C1 segment of cervical spinal cord (tissue), 14 donors: ENCODE data around the gene LDLRAD3.
"Not testable (repeated sequence)": the region's sequence is repeated elsewhere in the genome, so short reads cannot be mapped to it uniquely, and the experiment has no call there.

Experiments
- DNase-seq, 14 donors: peaks; one replicate each; lab custom pipeline; 2025; lab: John Stamatoyannopoulos, UW

The LDLRAD3 gene

DNA sequence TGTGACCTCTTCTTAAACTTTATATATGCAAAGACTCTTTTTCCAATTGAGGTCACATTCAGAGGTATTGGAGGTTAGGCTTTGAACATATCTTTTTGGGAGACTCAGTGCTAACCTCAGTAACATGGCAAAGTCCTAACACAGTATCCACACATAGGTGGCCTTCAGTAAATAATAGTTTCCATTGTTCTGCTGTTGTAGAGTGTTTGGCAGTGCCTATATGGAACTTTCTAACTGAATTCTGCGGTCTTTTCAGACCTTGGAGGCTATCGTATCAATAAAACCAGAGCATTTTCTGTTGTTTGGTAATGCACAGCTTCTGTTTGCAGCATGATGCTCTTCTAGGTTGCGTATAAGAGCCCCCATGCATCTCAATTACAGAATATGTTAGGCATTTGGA, 47.0 kb downstream of the LDLRAD3 start:
- DNase-seq, result no peak

DNA sequence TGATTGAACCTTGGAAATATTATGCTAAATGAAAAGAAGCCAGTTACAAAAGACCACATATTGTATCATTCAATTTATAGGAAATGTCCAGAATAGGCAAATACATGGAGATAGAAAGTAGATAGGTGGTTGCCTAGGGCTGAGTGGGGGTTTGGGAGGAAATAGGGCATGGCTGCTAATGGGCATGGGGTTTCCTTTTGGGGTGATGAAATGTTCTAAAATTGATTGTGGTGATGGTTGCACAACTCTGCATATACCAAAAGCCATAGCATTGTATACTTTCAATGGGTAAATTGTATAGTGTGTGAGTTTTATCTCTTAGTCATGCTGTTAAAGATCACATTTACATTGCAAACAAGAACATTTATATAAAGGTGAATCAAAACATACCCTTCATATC, 48.7 kb downstream of the LDLRAD3 start:
- DNase-seq, result no peak

DNA sequence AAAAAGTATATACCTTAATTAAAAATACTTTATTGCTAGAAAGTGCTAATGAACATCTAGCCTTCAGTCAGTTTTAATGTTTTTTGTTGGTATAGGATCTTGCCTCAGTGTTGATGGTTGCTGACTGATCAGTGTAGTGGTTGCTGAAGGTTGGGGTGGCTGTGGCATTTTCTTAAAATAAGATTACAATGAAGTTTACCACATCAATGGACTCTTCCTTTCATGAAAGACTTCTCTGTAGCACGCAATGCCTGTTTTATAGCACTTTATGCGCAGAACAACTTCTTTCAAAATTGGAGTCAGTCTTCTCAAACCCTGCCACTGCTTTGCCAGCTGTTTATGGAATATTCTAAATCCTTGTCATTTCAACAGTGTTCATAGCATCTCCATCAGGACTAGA, 50.6 kb downstream of the LDLRAD3 start:
- no peak for DNase-seq

DNA sequence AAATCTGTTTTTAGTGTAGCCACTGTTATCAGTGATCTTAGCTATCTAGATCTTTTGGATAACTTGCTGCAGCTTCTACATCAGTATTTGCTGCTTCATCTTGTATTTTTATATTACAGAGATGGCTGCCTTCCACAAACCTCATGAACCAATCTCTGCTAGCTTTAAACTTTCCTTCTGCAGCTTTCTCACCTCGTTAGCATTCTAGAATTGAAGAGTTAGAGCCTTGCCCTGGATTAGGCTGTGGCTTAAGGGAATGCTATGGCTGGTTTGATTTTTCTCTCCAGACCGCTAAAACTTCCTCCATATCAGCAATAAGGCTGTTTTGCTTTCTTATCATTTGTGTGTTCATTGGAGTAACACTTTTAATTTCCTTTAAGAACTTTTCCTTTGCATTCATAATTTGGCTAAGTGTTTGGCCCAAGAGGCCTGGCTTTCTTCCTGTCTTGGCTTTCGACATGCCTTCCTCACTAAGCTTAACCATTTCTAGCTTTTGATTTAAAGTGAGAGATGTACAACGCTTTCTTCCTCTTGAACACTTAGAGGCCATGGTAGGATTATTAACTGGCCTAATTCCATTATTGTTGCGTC, 51.9 kb downstream of the LDLRAD3 start:
- DNase-seq, result no peak

DNA sequence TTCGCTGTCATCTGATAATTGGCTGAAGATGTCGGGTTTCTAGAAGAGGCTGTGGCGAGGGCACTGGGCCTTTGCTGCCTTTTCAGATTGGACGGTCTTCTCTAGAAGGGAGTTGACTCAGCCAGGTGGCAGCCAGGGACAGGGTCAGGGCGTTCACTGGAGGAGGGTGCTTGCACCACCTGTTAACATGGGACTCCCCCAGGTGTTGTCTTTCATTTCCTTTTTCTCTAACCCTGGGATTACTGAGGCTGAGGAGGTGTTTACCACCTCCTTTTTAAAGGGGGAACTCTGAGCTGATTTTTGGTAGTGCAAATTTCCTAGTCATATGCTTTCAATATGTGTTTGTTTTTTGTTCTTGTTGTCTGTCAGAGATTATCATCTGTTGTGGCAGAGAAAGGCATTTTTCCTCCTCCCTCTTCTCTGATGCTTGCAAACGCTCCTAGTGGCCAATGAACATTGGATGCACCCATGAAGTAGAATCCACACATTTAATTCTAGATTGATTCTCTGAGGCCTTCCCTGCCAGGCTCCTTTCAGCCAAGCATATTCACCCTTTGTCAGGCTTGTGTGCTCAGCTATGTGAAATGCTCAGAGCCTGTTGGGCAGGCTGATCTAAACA, 54.1 kb downstream of the LDLRAD3 start:
- no peak for DNase-seq

DNA sequence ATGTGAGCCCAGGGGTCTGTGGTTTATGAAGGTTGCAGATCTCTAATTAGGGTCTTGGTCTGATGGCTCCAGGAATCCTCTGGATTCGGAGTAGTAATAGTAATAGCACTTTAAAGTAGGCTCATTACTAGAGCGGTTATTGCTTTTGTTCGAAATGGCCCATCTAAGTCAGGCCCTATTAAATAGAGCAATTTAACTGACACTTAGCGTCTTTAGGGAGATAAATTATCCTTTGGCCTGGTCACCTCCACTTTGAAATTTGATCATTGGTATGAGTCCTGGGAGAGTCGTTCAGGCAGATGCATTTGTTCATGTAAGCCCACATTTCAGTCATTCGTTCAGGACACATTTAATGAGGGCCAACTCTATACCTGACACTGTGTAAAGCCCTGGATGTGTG, 54.8 kb downstream of the LDLRAD3 start:
- DNase-seq, result no peak

DNA sequence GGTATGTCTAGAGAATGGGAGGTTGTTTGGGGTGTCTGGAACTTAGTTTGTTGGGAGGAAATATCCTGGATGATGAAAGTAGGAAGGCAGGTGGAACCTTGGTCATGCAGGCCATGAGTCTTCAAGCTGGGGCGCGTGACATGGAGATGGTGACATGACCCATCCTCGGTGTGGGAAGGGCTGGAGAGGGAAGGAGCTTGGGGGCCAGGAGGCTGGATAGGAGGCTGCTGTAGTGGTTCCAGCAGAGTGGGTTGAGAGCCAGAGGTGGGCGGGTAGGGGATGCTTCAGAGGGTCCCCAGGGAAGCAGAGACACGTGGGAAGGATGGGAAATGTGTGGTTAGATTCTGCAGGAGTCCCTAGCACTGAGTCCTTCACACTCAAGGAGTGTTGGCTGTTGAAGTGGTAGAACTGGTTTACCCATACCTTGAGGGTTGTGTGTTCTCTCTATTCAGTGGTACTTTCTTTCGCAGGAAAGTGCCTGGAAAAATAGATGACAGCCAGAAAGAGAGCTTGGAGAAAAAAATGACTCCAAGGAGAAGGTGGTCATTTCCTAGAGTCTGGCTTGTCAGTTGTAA, 56.8 kb downstream of the LDLRAD3 start:
- DNase-seq, result no peak

DNA sequence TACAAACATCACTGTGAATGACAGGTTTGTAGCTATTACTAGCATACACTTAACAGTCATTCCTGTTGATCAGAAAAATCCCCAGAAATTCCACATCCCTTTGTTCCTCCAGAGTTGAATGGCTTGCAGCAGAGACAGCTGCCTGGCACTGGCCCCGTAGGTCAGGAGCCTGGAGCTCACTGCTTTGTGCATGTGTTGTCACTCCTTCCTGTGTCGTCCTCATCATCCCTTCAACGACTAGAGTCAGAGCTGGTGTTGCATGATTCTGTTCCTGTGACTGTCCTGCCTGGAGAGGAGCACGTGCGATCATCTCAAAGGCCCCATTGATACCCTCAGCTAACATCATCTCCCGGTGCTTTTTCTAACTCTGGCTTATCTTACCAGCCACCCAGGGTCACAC, 58.3 kb downstream of the LDLRAD3 start:
- DNase-seq, result peak in 12 of 14 donors; percentile 24 to 76 (median 44)

DNA sequence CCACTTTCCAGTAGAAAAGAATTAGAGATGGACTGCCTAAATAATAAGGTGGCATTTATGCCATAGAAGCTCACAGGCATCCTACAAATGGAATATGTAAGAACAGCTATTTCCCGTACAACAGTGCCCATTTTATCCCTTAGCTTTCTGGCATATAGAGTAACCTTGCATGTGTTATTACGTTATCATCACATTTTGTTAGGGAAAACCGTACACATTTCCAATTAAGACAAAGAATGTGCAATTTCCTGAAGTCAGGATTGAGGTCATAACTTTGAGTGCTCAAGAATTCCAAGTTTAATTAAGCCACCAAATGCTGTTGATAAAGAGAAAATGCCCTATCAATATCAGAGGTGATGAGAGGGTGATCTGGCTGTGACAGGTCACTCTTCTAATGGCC, 58.9 kb downstream of the LDLRAD3 start:
- no peak for DNase-seq

DNA sequence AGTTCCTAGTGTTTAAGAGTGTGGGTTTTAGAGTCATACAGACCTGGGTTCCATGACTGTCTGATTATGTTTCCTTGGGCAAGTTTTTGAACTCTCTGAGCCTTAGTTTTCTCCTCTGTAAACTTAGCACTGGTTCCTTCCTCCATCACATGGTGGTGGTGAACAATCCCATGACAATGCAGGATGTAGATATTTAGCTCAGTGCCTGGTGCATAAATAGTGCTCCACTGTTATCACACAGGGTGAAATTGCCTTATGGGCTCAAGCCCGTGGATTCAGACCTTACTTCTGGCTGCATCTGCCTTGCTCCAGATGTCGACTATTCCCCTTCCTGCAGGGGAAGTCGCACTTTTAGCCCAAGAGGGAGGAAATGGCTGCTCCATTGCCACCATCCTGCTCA, 62.7 kb downstream of the LDLRAD3 start:
- DNase-seq, result no peak

DNA sequence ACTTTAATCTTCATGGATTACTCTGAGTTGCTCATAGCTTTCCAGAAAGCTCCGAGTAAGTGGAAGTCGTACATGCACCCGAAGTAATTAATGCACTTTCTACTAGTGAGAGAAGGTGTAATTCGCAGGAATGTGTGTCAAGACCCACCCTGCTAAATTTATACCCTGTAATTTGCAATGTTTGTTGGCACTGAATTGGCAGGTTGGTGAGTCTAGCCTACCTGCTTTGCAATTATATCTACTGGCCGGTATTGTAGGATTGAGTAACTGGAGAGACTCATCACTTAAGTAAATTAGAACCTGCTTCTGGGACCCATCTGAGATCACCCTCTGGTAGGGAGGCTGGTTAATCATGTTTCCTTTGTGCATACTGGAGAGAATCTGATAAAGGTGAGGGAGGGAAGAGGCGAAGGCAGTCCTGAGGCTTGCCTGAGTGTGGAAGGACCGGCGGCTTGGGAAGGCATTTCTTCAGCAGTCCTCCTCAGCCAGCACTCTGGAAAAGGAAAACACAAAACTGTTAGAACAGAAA, 63.3 kb downstream of the LDLRAD3 start:
- DNase-seq, result no peak

DNA sequence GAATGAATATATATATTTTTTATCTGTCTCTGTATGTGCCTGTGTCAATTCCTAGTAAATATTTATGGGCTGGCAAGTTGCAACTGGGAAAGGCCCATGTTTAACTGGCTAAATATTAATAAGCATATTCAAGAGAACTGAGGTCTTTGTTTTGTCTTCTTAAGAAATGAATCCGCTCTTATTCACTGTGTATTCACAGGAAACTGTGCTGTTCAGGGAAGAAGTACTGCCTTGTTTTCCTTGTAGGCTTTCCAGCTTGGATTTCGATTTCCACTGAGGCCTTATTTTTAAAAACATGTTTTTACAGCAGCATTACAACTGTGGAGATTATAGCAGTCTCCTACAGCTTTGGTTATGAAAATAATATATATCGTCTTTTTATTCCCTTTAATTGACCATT, 64.7 kb downstream of the LDLRAD3 start:
- DNase-seq, result no peak

DNA sequence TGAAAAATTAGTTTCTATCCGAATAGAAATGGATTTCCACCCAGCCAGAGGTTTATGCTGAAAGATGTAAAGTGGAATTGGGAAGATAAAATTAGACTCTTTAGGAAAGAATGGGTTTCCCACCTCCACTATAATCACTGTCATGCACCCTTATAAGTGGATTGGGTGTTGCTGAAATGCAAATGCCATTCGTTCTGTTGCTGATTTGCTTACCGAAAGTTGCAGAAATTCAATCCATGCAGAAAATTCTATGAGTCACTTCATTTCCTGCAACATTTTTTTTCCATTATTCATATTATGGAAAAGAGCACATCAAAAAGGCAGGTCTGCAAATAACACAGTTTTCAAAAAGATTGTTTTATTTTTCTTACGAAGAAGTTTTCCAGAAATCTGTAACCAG, 65.6 kb downstream of the LDLRAD3 start:
- peak in 1 of 14 donors; percentile 69 for DNase-seq

DNA sequence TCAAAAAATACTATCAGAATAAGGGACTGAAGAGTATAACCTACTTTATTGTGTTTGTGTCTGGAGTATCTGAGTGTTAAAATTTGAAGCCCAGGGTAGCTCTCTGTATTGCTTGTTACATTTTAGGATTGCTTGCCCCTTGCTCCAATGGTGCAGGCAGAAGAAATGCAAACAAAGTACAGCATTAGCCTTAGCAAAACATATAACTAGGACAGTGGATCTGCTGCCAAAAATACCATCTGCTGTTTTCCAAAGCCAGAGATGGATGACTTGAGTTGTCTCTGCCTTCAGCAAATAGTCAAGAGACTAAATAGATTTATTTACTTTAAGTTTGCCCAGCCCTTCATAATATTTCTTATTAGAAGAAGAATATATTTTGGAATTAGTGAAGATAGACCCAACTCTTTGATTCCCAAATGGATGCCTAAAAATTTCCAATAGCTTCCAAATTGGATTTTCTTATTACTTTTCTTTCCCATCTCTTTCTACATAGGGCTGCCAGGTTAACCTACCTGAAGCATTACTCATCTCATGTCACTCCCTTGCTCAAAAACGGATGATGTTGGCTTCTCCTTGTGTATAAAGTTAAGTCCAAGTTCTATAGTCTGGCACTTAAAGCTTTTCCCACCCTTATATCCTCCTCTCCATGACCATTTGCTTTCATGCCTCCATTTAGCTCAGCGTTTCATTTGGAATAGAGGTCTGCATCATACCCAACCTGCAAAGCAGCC, 66.3 kb downstream of the LDLRAD3 start:
- peak in 1 of 14 donors; percentile 94 for DNase-seq

DNA sequence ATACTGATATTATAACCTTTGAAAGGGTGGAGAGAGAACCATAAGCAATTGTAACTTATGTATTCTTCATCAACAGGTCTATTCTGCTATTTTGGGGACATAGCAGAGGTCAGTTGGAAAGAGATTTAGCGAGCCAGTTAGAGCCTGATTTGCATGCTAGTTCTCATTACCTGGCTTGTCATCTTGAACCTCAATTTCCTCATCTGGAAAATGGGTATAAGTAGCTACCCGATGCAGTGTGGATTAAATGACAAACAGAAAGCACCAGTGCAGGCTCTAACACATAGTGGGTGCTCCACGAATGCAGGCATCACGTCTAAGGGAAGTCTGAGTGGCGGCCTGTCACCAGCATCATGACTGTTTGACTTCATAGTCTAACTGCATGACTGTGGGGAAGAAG, 67.7 kb downstream of the LDLRAD3 start:
- no peak for DNase-seq

DNA sequence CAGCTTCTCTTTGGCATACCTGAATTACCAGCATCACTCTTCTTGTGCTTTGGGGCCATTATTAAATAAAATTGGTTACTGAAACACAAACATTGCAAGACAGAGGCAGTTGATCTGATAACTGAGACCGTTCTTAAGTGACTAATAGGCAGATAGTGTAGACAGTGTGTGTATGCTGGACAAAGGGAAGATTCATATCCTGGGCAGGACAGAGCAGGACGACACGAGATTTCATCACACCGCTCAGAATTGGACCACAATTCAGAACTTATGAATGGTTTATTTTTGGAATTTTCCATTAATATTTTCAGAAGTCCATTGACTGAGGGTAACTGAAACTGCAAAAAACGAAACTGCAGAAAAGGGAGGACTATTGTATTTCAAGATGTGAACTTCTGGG, 68.6 kb downstream of the LDLRAD3 start:
- DNase-seq, result no peak

DNA sequence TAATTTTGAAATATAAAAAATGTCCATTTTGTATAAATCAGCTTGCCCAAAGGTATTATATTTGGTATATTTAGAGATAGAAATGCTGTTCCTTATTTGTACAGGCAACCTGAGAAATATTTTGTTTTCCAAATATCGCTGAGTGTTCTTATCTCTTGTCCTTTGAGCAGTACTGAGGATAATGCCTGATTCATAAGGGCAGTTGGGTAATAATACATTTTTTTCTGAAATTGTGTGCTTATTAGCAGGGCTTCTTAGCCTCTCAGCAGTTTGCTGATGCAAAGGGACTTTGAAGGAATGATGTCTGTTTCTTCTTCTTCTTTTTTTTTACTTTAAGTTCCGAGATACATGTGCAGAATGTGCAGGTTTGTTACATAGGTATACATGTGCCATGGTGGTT, 69.1 kb downstream of the LDLRAD3 start:
- DNase-seq, result no peak

DNA sequence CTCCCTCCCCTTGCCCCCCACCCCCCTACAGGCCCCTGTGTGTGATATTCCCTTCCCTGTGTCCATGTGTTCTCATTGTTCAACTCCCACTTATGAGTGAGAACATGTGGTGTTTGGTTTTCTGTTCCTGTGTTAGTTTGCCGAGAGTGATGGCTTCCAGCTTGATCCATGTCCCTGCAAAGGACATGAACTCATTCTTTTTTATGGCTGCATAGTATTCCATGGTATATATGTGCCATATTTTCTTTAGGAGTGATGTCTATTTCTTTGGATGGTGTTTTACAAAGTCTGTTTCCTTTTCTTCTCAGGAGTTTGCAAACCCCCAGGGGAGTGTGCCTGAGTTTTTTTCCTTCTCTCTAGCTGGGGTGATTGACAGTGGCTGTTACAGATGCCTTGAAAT, 69.6 kb downstream of the LDLRAD3 start:
- not testable (repeated sequence) for DNase-seq

DNA sequence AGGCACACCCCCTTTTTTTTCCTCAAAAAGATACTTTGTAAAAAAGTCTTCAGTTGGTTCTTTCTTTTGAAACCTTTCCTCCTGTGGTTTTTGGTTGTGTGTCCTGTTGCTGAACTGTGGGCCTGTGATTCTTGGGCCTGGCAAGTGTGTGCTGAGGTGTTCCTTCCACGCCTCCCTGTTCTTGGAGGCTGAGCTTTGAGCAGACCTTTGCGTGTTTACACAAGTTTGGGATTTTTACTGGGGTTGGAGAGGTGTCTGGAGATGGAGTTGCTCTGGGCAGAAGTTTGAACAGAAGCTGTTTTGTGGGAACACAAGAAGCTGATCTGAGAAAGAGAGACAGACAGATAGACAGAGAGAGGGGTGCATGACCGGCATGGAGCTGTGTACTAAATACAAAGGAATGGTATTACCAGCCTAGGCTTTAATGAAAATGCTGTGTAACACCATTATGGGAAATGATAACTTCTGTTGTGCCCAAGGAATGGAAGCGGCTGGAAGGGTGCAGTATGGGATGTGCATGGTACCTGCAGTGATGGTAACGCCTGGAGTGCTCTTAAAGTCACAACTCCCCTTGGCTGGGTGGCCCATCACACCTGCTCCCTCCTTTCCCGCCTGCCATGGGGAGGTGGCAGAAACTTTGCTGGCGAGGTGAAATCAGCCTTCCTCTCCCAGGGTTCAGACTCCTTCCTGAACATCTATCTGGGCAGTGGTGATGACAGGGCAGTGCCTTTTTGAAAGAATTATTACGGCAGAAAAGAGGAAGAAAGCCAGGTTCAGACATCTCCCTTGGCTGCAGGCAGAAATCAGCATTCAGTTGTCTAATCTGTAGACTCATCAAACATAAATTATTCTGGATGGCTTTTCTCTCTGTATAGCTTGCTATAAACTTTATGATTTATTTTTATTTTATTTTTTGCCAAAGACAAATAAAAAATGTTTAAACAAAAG, 70.4 kb downstream of the LDLRAD3 start:
- DNase-seq, result no peak

DNA sequence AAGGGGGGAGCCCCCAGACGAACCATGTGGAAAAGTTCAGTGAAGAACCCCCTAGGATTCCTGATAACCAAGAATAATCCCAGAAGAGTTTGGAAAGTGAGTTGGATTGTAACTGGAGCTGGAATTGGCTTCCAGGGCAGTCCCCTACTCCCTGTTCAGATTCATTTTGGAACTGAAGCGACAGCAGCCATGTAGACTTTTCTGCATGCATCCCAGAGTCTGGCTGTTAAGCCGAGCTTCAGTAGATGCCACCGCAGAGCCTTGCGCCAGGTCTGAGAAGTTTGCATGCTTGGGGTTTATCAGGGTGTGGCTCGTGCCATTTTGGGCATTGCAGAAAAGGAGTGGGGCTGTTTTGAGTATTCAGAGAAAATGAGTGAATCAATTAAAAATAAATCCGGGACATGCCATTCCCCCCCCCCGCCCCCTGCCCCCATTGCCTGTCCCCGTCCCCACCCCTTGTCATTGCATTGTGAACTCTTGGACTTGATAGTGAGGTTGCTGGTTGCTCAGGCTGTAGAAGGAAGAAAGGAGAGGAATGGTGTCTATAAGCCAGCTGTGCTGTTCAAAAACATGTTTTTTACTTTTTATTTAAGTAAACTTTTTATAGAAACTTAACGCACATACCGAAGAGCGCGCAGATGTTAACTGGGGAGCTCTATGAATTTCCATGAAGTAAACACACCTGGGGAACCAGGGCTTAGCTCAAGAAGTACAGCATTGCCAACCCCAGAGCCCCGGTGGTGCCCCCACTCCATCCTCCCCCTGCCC, 71.2 kb downstream of the LDLRAD3 start:
- DNase-seq, result no peak

DNA sequence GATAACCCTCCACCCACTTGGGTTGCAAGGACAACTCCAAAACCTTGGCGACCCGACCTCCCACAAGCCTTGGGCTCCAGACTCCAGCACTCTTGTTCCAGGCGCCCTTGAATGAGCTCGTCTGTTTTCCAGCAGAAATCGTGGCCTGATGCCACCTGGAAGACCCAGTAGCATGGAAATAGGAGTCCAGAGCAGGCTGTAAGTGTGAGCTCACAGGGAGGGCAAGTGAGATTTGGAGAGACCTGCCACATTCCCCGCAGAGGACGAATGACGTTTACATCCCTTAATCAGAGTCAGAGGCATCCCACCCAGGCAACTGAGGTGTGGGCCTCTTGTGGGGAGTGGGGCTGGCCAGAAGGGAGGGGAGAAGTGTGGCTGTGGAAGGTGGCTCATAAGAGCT, 71.9 kb downstream of the LDLRAD3 start:
- peak in 10 of 14 donors; percentile 16 to 93 (median 54) for DNase-seq
